Thoracic aorta (tissue), 2 donors: ENCODE data around the gene STUM. TPM values are rescaled to one million over a fixed set of nuclear protein-coding genes. Genes with fewer than 3 reads are reported as not detected.
"Not testable (repeated sequence)": the region's sequence is repeated elsewhere in the genome, so short reads cannot be mapped to it uniquely, and the experiment has no call there.

Experiments used
- ATAC-seq: fragments of 150-250 bp; one replicate; pipeline ENCODE4 v1.8.0; 2017; ENCODE audit warnings: low read depth; ENCODE audit not compliant: insufficient number of reproducible peaks, low FRiP score
- DNase-seq: peaks from one replicate; pipeline ENCODE4 v3.0.0-alpha.2; 2020; ENCODE audit warnings: low spot score
- H3K27ac ChIP-seq, 2 donors: fragments of 200-600 bp; sonication (generic); 1 replicate in 1 of 2; 2 replicates in 1 of 2; pipeline ENCODE4 v1.5.1; 2016; ENCODE audit warnings: mild to moderate bottlenecking in 2 of 2, moderate library complexity in 2 of 2
- H3K27me3 ChIP-seq: fragments of 200-600 bp; sonication (generic); replicated peaks from 2 replicates; pipeline ENCODE4 v1.6.0; 2016; ENCODE audit warnings: mild to moderate bottlenecking; ENCODE audit not compliant: insufficient read depth
- H3K36me3 ChIP-seq: fragments of 200-600 bp; sonication (generic); one replicate; pipeline ENCODE4 v1.5.1; 2016
- H3K4me1 ChIP-seq, 2 donors: fragments of 200-600 bp; sonication (generic); 1 replicate in 1 of 2; 2 replicates in 1 of 2; pipeline versions ENCODE4 v1.5.1 to v1.6.0; 2016; ENCODE audit warnings: low read depth in 2 of 2, mild to moderate bottlenecking in 1 of 2; ENCODE audit not compliant: control insufficient read depth in 1 of 2
- H3K4me3 ChIP-seq: fragments of 200-600 bp; sonication (generic); 2 replicates; pipeline ENCODE4 v1.5.1; 2016; ENCODE audit warnings: mild to moderate bottlenecking
- H3K9me3 ChIP-seq: fragments of 200-600 bp; sonication (generic); 2 replicates; pipeline ENCODE4 v1.5.1; 2016
- CTCF ChIP-seq: fragments of 200-600 bp; sonication (generic); IDR thresholded peaks from one replicate; pipeline ENCODE4 v1.5.1; 2019; ENCODE audit warnings: antibody characterized with exemption
- total RNA-seq, 2 donors: library from RNA; depleted of rRNA; stranded (reverse); fragments of >200 nt; gene quantifications; one replicate each; pipeline versions ENCODE4 v1.1.0 to v1.2.3, GENCODE V29; 2016

The STUM gene
- total RNA-seq, 2 donors from 2014 or later = 0.41 to 1.6 TPM

- H3K4me3 ChIP-seq = no peak overlapping the region
- ATAC-seq (no peak), DNase-seq (no peak)
- no peaks in the 10 kb centered on the region for H3K27me3 ChIP-seq
- no peak overlapping the region for H3K27ac ChIP-seq
- no peaks in the 10 kb centered on the region for H3K36me3 ChIP-seq
- H3K9me3 ChIP-seq = no peaks in the 10 kb centered on the region
- no peaks in the 10 kb centered on the region for H3K4me1 ChIP-seq
- TF ChIP-seq CTCF = no peak
These were observed 67.3 kb downstream of the STUM start for GRCh38 chr1:226615876-226616275.

- Histone ChIP-seq H3K9me3 (no peaks in the 10 kb centered on the region), H3K27me3 (no peaks in the 10 kb centered on the region), H3K4me1 (no peaks in the 10 kb centered on the region), H3K4me3 (no peak overlapping the region), H3K27ac (no peak overlapping the region), H3K36me3 (no peaks in the 10 kb centered on the region)
- no peak for TF ChIP-seq CTCF
- ATAC-seq (no peak), DNase-seq (no peak)
These were observed 68.1 kb downstream of the STUM start for GRCh38 chr1:226616636-226617035.

GRCh38 chr1:226617109-226617508, 68.5 kb downstream of the STUM start:
- no peaks in the 10 kb centered on the region for H3K36me3 ChIP-seq
- no peaks in the 10 kb centered on the region for H3K4me1 ChIP-seq
- no peak overlapping the region for H3K27ac ChIP-seq
- H3K4me3 ChIP-seq = no peak overlapping the region
- no peaks in the 10 kb centered on the region for H3K27me3 ChIP-seq
- DNase-seq (no peak), ATAC-seq (no peak)
- TF ChIP-seq CTCF = no peak
- no peaks in the 10 kb centered on the region for H3K9me3 ChIP-seq

- not testable (repeated sequence) for H3K27me3 ChIP-seq, H3K27ac ChIP-seq, H3K36me3 ChIP-seq, H3K9me3 ChIP-seq, ATAC-seq, H3K4me3 ChIP-seq, DNase-seq, H3K4me1 ChIP-seq
These were observed 69.2 kb downstream of the STUM start for GRCh38 chr1:226617719-226618118.

- H3K9me3 ChIP-seq = no peaks in the 10 kb centered on the region
- no peak for TF ChIP-seq CTCF
- ATAC-seq (no peak), DNase-seq (no peak)
- no peak overlapping the region for H3K4me3 ChIP-seq
- H3K27ac ChIP-seq = no peak overlapping the region
- no peaks in the 10 kb centered on the region for H3K36me3 ChIP-seq
- H3K4me1 ChIP-seq = no peaks in the 10 kb centered on the region
- no peaks in the 10 kb centered on the region for H3K27me3 ChIP-seq
These were observed 69.8 kb downstream of the STUM start for GRCh38 chr1:226618380-226618779.

- Histone ChIP-seq H3K27me3 (no peaks in the 10 kb centered on the region), H3K9me3 (no peaks in the 10 kb centered on the region), H3K27ac (no peak overlapping the region), H3K36me3 (no peaks in the 10 kb centered on the region), H3K4me3 (no peak overlapping the region), H3K4me1 (no peaks in the 10 kb centered on the region)
- ATAC-seq (no peak), DNase-seq (no peak)
- TF ChIP-seq CTCF = no peak
These were observed 70.5 kb downstream of the STUM start for GRCh38 chr1:226619031-226619430.
